ENCODE measurements around the gene TDRD3. TPM values are rescaled to one million over a fixed set of nuclear protein-coding genes. Genes with fewer than 3 reads are reported as not detected.

Gene TDRD3
- total RNA-seq, 1 donor from 2014 or later: 46.6 TPM

DNA sequence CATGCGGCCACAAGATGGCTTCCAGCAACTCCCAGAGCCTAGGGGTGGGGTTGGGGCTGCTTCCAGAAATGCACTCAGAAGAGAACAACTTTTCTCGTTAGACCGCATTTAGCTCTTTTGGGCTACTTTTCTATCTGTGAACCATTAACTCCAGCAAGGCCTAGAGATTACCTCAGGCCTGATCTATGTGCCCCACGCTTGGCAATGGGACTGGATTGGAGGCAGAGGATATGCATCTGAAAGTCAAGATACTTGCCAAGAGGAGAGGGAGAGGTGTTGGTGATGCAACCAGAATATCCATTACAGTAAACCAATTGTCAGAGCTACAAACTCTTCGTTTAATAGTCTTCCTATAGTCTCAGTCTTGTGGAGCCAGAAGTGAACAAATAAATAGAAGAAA is 177.7 kb downstream of the TDRD3 start:
- intact Hi-C loops (cut with micrococcal nuclease): no loop called here
- peaks cover 23% of the 10 kb centered on the region for H3K36me3 ChIP-seq
- no peak overlapping the region for H3K27ac ChIP-seq (replicated peaks)
- no peaks in the 10 kb centered on the region for H3K9me3 ChIP-seq (replicated peaks)
- H3K4me3 ChIP-seq: no peak overlapping the region
- no peaks in the 10 kb centered on the region for H3K4me1 ChIP-seq
- TF ChIP-seq, protein P1, sequence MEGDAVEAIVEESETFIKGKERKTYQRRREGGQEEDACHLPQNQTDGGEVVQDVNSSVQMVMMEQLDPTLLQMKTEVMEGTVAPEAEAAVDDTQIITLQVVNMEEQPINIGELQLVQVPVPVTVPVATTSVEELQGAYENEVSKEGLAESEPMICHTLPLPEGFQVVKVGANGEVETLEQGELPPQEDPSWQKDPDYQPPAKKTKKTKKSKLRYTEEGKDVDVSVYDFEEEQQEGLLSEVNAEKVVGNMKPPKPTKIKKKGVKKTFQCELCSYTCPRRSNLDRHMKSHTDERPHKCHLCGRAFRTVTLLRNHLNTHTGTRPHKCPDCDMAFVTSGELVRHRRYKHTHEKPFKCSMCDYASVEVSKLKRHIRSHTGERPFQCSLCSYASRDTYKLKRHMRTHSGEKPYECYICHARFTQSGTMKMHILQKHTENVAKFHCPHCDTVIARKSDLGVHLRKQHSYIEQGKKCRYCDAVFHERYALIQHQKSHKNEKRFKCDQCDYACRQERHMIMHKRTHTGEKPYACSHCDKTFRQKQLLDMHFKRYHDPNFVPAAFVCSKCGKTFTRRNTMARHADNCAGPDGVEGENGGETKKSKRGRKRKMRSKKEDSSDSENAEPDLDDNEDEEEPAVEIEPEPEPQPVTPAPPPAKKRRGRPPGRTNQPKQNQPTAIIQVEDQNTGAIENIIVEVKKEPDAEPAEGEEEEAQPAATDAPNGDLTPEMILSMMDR (IDR thresholded peaks at IDR 0.05; ENCODE audit: borderline replicate concordance): no peak
- H3K27me3 ChIP-seq (ENCODE audit: low read depth): no peaks in the 10 kb centered on the region
- DNase-seq: no peak

DNA sequence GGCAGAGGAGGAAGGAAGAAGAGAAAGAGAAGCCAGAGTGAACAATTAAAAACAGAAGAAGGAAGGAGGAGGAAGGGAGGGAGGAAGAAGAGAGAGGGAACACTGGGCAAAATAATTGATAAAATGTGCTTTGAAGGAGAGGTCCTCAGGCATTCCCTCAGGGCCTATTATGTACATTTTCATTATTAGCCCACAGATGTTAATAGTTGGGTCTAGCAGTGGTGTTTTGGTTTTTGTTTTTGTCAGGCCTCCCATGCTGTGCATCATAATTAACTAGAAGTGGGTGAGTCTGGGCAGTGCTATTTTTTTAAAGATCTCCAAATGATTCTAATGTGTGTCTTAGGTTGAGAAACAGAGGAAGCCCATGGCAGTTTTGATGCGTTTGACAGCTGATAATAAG is 178.1 kb downstream of the TDRD3 start:
- Histone ChIP-seq H3K36me3 (peaks cover 19% of the 10 kb centered on the region), H3K4me3 (no peak overlapping the region), H3K9me3 (replicated peaks) (no peaks in the 10 kb centered on the region), H3K27me3 (ENCODE audit: low read depth) (no peaks in the 10 kb centered on the region), H3K27ac (replicated peaks) (no peak overlapping the region), H3K4me1 (no peaks in the 10 kb centered on the region)
- TF ChIP-seq, protein P1 (IDR thresholded peaks at IDR 0.05; ENCODE audit: borderline replicate concordance): no peak
- intact Hi-C loops (cut with micrococcal nuclease): no loop called here
- DNase-seq: no peak

DNA sequence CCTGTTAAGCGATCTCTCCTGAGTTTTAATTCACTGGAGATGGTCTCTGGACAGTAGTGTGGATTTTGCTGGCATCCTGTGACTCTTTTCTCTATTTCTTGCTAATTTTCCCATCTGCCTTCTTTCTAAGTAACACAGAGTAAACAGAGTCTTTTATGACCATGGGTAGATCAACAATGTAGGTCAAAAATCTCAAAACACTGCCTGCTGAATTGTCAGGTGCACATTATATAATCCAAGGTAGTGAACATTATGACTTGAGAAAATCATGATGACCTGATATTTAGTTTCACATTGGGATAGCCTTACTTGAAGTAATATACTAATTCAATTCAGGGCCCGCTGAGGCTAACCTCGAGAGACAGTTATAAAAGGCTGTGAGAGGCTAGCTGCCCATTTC is 180.7 kb downstream of the TDRD3 start:
- no peak overlapping the region for H3K27ac ChIP-seq (replicated peaks)
- no peaks in the 10 kb centered on the region for H3K27me3 ChIP-seq (ENCODE audit: low read depth)
- peaks cover 11% of the 10 kb centered on the region for H3K36me3 ChIP-seq
- intact Hi-C loops (cut with micrococcal nuclease): no loop called here
- no peaks in the 10 kb centered on the region for H3K4me1 ChIP-seq
- DNase-seq: no peak
- no peaks in the 10 kb centered on the region for H3K9me3 ChIP-seq (replicated peaks)
- H3K4me3 ChIP-seq: no peak overlapping the region
- TF ChIP-seq, protein P1 (IDR thresholded peaks at IDR 0.05; ENCODE audit: borderline replicate concordance): no peak

DNA sequence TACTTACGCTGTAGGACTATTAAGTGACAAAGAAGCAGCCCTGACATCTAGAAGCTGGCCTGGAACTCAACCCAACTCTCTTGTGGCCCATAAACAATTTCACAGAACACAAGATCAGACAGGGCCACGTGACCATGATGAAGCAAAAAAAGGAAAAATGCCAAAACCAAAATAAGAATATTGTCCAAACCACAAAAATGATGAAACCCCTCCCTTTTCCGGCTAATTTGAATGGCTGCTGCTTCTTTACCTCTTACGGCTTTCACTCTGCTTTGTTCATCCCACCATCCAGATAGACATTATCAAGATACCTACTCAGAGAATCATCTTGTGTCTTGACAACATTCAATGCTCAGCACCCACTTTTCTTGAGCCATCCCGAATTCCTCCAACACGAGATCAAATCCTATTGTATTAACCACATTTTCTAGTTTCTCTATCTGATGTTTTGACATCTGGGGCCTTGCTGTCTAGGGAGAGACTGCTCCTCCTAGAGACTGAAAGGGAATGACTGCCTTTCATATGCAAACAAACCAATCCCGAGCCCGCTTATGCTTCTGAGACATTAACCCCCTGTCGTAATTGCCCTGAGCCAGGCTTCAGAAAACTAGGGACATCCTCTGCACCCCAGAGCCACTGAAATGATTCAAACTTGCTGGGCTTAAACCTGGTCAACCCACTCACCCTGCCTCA is 186.3 kb downstream of the TDRD3 start:
- no peaks in the 10 kb centered on the region for H3K36me3 ChIP-seq
- intact Hi-C loops (cut with micrococcal nuclease): no loop called here
- no peak overlapping the region for H3K27ac ChIP-seq (replicated peaks)
- H3K4me3 ChIP-seq: no peak overlapping the region
- no peak for DNase-seq
- H3K9me3 ChIP-seq (replicated peaks): peaks cover 17% of the 10 kb centered on the region
- H3K4me1 ChIP-seq: no peaks in the 10 kb centered on the region
- TF ChIP-seq, protein P1 (IDR thresholded peaks at IDR 0.05; ENCODE audit: borderline replicate concordance): no peak
- H3K27me3 ChIP-seq (ENCODE audit: low read depth): no peaks in the 10 kb centered on the region

DNA sequence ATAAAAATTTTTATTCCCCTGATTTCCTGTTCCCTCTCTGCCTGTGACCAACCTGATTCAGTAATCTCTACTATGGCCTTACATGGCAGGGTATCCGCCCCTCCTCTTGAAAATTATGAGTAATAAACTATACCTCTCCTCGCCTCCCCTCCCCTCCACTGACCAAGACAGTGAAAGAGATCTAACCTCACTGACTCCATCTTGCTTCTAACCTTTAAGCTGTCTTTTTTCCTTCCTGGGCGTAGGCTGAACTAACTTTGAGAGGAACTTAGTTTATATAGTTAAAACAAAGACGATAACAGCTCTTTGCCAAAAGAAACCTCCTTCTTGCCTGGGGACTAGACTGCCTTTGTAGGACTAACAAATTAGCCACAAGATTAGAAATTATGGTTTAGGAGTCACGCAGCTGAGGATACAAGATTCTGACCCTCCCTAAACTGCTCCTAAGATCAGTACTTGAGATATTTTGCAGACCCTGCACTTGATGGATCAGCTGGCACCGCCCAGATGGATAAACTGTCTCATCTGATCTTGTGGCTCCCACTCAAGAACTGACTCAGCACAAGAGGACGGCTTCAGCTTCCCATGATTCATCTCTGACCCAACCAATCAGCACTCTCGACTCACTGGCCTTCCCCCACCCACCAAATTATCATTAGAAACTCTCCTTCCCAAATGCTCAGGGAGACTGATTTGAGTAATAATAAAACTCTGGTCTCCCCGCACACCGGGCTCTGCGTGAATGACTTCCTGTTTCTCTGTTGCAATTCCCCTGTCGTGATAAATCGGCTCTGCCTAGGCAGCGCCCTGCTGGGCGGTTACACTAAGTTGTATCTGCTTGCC is 187.1 kb downstream of the TDRD3 start:
- intact Hi-C loops (cut with micrococcal nuclease): no loop called here
- Histone ChIP-seq H3K9me3 (replicated peaks) (peaks cover 17% of the 10 kb centered on the region), H3K27ac (replicated peaks) (no peak overlapping the region), H3K36me3 (no peaks in the 10 kb centered on the region), H3K4me3 (no peak overlapping the region), H3K4me1 (no peaks in the 10 kb centered on the region), H3K27me3 (ENCODE audit: low read depth) (no peaks in the 10 kb centered on the region)
- DNase-seq: no peak
- TF ChIP-seq, protein P1 (IDR thresholded peaks at IDR 0.05; ENCODE audit: borderline replicate concordance): no peak
